Fibroblast of skin of scalp (primary cell): ENCODE data around the gene DNASE2.
A peak's percentile ranks its signal among the peaks of the same experiment; 100 is the strongest.
"Not testable (repeated sequence)": the region's sequence is repeated elsewhere in the genome, so short reads cannot be mapped to it uniquely, and the experiment has no call there.

Experiments used
- DNase-seq: peaks from one replicate; pipeline ENCODE4 v3.0.0-alpha.2; 2013

DNASE2 gene

GRCh38 chr19:12864721-12865715 lies 16.2 kb downstream of the DNASE2 start:
- no peak for DNase-seq

DNA sequence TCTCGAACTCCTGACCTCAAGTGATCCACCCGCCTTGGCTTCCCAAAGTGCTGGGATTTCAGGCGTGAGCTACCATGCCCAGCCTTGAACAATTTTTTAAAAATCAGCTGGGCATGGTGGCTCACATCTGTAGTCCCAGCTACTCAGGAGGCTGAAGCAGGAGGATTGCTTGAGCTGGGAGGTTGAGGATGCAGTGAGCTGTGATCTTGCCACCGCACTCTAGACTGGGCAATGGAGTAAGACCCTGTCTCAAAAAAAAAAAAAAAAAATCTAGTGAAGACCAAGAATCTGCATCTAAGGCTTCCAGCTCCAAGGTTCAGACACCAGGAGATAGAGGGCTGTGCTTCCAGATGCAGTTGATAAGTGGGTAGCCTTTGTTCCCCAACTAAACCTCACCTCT lies 17.1 kb downstream of the DNASE2 start:
- no peak for DNase-seq

- DNase-seq = no peak
Observed at GRCh38 chr19:12859546-12859945, 21.7 kb downstream of the DNASE2 start.

GRCh38 chr19:12858041-12858928 lies 23.0 kb downstream of the DNASE2 start:
- no peak for DNase-seq

DNA sequence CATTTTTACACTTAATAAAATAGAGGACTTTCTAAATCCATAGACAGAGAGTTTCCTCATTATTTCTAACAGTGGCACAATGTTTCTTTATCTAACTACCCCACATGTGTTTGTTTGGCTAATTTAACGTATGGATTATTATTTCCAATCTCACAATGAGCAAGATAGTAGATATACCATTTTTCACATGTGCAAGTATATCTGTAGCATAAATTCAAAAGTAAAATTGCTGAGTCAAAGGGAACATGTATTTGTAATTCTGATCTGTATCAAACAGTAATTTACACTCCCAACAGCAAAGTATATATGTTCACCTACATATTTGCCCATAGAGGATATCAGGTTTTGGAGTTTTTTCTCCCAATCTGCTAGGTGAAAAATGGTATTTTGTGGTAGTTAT lies 24.6 kb downstream of the DNASE2 start:
- DNase-seq = no peak

GRCh38 chr19:12847159-12848139 lies 33.8 kb downstream of the DNASE2 start:
- DNase-seq = peak; percentile 71

- not testable (repeated sequence) for DNase-seq
Observed at GRCh38 chr19:12846613-12847012, 34.6 kb downstream of the DNASE2 start.

GRCh38 chr19:12843999-12844732 lies 37.1 kb downstream of the DNASE2 start:
- DNase-seq = no peak

- DNase-seq = no peak
Observed at GRCh38 chr19:12843328-12843727, 37.9 kb downstream of the DNASE2 start.

- DNase-seq = no peak
Observed at GRCh38 chr19:12842511-12842910, 38.7 kb downstream of the DNASE2 start.

- DNase-seq = no peak
Observed at GRCh38 chr19:12841094-12841493, 40.2 kb downstream of the DNASE2 start.

- peak; percentile 67 for DNase-seq
Observed at GRCh38 chr19:12840091-12841079, 40.9 kb downstream of the DNASE2 start.

DNA sequence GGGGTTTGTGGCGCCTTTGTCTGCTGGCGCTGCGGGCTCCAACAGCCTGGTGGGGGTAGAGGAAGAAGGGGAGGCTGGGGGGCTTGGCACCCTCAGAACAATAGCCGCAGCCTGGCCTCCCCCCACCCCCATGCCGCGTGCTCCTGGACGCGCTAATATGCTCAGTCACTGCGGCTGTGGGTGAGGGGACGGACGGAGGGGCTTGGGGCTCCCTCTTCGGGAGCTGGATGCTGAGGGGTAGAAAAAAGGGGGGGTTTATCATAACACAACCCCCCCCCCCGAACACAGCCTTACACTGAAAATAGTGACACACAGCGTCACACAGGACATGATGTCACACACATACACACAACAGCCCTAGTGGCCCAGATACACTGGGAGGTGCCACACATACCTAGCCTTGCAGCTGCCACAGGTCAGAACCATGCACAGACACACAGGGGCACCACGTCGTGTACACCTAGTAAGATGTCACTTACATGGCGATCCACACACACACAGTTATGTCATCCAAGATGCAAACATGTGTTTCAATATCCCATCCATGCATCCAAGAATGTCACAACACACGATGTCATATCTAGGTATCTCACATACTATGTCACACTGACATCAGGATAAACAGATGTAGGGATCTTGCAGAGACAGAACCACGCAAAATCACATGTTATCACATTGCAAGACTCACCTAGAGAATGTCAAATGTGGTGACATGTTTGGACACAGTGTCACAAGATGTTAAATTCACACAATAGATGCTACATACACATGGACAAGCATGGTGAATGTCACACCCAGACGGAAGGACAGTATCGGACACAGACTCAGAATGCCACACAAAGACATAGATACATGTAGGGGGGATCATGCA lies 42.1 kb downstream of the DNASE2 start:
- no peak for DNase-seq

DNA sequence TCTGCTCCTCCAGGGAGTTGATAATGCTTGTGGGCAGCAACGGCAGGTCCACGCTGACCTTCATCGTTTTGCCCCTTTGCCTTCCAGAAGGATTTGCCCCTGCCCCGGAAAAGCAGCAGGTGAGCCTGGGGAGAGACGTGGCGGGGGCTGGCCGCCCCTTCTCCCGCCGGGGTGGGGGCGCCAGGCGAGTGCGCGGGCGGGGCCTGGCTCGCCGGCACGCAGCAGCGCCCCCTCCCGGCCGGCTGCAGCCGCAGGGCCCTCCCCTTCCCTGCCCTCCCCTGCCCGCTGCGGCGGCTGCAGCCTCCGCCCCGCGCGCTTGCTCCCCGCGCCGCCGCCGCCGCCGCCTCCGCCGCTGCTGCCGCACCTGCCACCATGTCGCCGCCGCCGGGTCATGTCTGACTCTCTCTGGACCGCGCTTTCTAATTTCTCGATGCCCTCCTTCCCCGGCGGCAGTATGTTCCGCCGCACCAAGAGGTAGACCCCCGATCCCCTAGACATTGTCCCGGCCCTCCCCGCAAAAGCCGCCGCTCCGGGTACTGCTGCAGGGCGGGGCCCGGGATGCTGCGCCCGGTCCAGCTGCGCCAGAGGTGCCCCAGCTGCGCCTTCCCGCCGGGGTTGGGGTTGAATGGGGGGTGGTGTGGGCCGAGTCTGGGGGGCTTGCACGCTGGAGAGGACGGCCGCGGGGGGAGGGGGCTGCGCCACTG lies 42.9 kb downstream of the DNASE2 start, which contains the start of gene MAST1:
MAST1 (plus strand) TSS at position 334 of the 704 bp plus-strand sequence; CDS start at position 392, 58 bp downstream.
- no peak for DNase-seq

DNA sequence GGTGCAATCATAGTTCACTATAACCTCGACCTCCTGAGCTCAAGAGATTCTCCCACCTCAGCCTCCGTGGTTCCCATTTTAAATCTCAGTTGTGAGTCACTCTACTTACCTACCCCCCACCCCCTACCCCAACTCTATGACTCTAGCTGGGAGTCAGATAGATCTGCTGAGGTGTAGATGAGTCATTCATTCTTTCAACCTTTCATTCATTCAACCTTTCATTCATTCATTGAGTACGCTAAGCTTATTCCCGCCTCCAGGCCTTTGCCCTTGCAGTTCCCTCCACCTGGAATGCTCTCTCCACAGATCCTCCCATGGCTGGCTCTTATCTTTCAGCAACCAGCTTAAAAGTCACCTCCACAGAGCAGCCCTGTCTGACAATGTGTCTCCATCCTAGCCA lies 44.0 kb downstream of the DNASE2 start:
- no peak for DNase-seq

DNA sequence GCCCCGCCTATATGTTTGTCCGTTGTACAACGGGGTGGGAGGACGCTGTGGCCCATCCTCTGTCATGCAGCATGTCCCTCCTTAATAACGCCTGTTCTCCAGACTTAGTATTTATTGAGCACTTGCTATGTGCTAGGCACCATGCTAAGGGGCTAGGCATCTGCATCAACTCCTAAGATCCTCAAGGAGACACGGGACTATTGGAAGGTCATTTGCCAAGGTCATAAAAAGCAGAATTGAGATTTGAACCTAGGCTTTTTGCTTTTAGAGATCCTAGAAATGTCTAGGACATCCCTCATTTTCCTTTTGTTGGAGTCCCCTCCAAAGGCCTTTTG lies 44.8 kb downstream of the DNASE2 start:
- DNase-seq = no peak

DNA sequence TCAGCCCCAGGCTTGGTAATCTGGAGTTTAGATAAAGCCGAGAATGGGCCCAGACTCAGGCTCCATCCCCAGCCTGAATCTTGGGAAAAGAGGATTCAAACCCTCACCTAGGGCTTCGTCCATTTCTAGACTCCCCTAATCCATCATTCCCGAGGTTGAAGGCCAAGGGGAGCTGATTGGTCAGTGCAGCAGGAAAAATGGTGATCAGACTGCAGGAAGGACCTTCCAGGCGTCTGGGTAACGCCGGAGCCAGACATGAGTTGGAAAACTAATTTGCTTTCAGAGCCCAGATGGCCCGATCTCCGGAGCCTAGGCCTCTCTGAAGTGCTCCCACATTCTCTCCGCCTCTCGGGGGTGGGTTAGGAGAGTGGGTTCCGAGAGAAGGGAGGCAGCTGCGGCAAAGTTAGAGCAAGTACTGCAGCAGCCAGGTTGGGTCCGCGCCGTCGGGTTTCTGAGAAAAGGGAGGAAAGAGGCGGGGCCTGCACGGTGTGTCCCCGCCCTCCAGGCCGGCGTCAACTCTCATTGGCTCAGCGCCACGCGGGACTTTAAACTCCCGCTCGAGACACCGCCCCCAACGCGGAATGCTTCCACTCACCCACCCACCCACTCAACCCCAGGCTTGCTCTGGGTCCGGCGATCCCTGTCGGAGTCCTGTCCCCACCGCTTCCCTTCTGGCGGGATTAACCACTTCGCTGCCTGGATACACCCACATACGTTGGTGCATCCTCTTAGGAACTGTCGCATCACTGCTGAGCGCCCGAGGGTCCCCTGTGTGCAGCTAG lies 46.1 kb downstream of the DNASE2 start:
- DNase-seq = no peak

DNA sequence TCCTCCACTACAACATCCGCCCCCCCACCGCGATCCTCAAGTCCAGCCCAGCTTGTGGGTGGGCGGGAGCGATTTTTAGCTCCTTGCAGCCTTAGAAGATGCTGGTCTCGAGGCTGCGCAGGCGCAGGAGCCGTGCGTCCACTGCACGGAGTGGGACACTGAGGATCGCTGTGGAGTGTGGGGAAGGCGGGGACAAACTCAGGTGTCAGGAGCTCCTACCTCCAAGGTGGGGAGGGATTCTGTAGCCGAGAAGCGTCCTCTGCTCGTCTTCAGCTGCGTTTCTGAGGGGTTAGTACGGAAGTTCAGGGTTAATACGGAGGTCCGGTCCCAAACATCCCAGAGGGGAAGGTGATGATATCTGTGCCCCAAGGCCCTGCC lies 46.7 kb downstream of the DNASE2 start, which contains the start of gene RTBDN:
RTBDN (minus strand) TSS at position 14 of the 378 bp plus-strand sequence. CDS start 4,600 bp downstream, outside the sequence.
- DNase-seq = no peak
